ENCODE data around the gene DIS3L2.

DNA sequence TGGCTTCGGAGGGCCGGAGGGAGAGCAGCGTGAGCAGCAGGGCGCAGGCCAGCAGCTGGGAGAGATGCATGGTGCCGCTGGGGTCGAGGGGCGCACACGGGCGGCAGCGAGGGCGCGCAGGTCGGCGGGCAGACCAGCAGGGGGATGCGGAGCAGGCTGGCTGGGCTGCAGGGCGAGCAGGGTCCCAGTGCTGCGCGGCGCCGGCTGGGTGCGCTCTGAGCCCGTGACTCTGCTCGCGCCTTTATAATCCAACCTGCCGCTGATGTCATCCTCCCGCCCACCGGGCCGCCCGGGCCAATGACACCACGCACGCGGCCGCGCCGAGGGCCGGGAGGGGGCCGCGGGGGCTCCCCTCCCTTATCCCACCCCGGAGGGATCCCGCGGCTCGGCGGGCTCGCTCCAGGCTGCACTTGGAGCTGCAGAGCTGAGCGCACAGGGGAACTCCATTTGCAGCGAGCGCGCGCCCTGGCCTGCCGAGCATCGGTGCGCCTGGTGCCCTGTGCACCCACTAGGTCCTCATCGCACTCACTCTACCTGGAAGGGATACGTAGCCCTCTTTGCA lies 35.3 kb upstream of the DIS3L2 start, which contains the start of gene NPPC:
- no peak for TF ChIP-seq CTCF (conservative IDR thresholded peaks at IDR 0.05)
- TF ChIP-seq EZH2 (IDR thresholded peaks at IDR 0.05; ENCODE audit: low read depth), result no peak
